ENCODE results near the gene LYPD5.

GRCh38 chr19:43748205-43748594, 54.0 kb downstream of the LYPD5 start:
- TF ChIP-seq EZH2 (IDR thresholded peaks at IDR 0.05; ENCODE audit: insufficient read depth, poor library complexity, severe bottlenecking) (no peak), EZH2phosphoT487 (IDR thresholded peaks at IDR 0.05; ENCODE audit: insufficient read depth, low read depth) (no peak)

All from GM23248 (cell line).